Left lung (tissue), 10 donors: ENCODE measurements around the gene CTLA4. TPM values are rescaled to one million over a fixed set of nuclear protein-coding genes. Genes with fewer than 3 reads are reported as not detected.
"Not testable (repeated sequence)": the region's sequence is repeated elsewhere in the genome, so short reads cannot be mapped to it uniquely, and the experiment has no call there.

Experiments used
- ATAC-seq: fragments of 200-7000 bp; cut with Tn5 transposase; one replicate; pipeline ENCODE4 v1.9.1; 2020; ENCODE audit warnings: moderate library complexity
- DNase-seq, 4 donors: peaks; one replicate each; pipeline ENCODE4 v3.0.0-alpha.2; 2013 to 2020
- H3K27ac ChIP-seq, 2 donors: fragments of 200-600 bp; sonication (generic) in 1 of 2; one replicate each; pipeline versions ENCODE4 v1.5.0 to v1.8.0; 2020 to 2021
- H3K27me3 ChIP-seq, 2 donors: fragments of 200-600 bp; sonication (generic) in 1 of 2; one replicate each; pipeline versions ENCODE4 v1.5.0 to v1.8.0; 2020 to 2021
- H3K36me3 ChIP-seq, 2 donors: fragments of 200-600 bp; sonication (generic) in 1 of 2; one replicate each; pipeline versions ENCODE4 v1.5.0 to v1.8.0; 2020 to 2021
- H3K4me1 ChIP-seq, 2 donors: fragments of 200-600 bp; one replicate each; pipeline ENCODE4 v1.8.0; 2021
- H3K4me3 ChIP-seq, 2 donors: fragments of 200-600 bp; sonication (generic) in 1 of 2; one replicate each; pipeline versions ENCODE4 v1.5.0 to v1.8.0; 2020 to 2021; ENCODE audit warnings: mild to moderate bottlenecking in 1 of 2
- H3K9me3 ChIP-seq, 2 donors: fragments of 200-600 bp; sonication (generic) in 1 of 2; one replicate each; pipeline versions ENCODE4 v1.5.0 to v1.8.0; 2020 to 2021
- CTCF ChIP-seq, 2 donors: fragments of 200-600 bp; sonication (generic) in 1 of 2; IDR thresholded peaks; one replicate each; pipeline versions ENCODE4 v1.5.0 to v1.8.0; 2021; ENCODE audit warnings: antibody characterized with exemption in 2 of 2
- intact Hi-C, 2 donors: fragments of 100-400 bp; cut with DNase I; formaldehyde crosslinking; loops; one replicate each; pipeline versions ENCODE4 v1.11.2 to v1.14.2; 2022
- polyA plus RNA-seq, 6 donors: library from polyadenylated mRNA; unstranded; fragments of 120-200 nt; gene quantifications; one replicate each; pipeline ENCODE4 v1.2.1, GENCODE V29; 2013; ENCODE audit not compliant: insufficient read length in 6 of 6
- total RNA-seq, 2 donors: library from RNA; stranded (reverse); fragmentation: NEBNext Ultra II Directional; extraction: Animal tissue kit (Norgen Biotek cat#: 25700); gene quantifications; one replicate each; pipeline ENCODE4 v1.2.1, GENCODE V29; 2021
- donor health status: DM: no; HTN: yes; CAD: no.
- donor health status: DM: no; HTN: no; CAD: no.

The CTLA4 gene
- total and polyA plus RNA-seq, 8 donors, result 0.17 to 1.4 (median 0.40) TPM; not detected in 1

- no peaks in the 10 kb centered on the region for H3K36me3 ChIP-seq
- H3K4me3 ChIP-seq, result no peak overlapping the region
- H3K4me1 ChIP-seq, result no peaks in the 10 kb centered on the region
- no peaks in the 10 kb centered on the region for H3K27me3 ChIP-seq
- intact Hi-C loops, result no loop called here
- no peaks in the 10 kb centered on the region for H3K9me3 ChIP-seq
- no peak for TF ChIP-seq CTCF (IDR thresholded peaks at IDR 0.05)
- DNase-seq, result no peak
- ATAC-seq, result no peak
- H3K27ac ChIP-seq, result no peak overlapping the region
Observed at GRCh38 chr2:203880557-203881125, 13.1 kb downstream of the CTLA4 start.

- H3K27ac ChIP-seq, ATAC-seq, DNase-seq, intact Hi-C loops, H3K36me3 ChIP-seq, H3K9me3 ChIP-seq, H3K4me3 ChIP-seq, H3K4me1 ChIP-seq, H3K27me3 ChIP-seq: not testable (repeated sequence)
Observed at GRCh38 chr2:203881185-203881584, 13.6 kb downstream of the CTLA4 start.

- intact Hi-C loops, result no loop called here
- no peak for TF ChIP-seq CTCF (IDR thresholded peaks at IDR 0.05)
- Histone ChIP-seq H3K4me3 (no peak overlapping the region), H3K27ac (no peak overlapping the region), H3K4me1 (peaks cover 0 to 13% of the 10 kb centered on the region in 2 donors), H3K36me3 (no peaks in the 10 kb centered on the region), H3K27me3 (no peaks in the 10 kb centered on the region), H3K9me3 (no peaks in the 10 kb centered on the region)
- ATAC-seq (no peak), DNase-seq (no peak)
Observed at GRCh38 chr2:203882551-203882950, 15.0 kb downstream of the CTLA4 start.

GRCh38 chr2:203886661-203887151 is 19.1 kb downstream of the CTLA4 start:
- Histone ChIP-seq H3K27ac (peak overlapping the region in 1 of 2 donors; percentile 51), H3K9me3 (no peaks in the 10 kb centered on the region)
- no peak for DNase-seq

GRCh38 chr2:203887677-203888076 is 20.1 kb downstream of the CTLA4 start:
- TF ChIP-seq CTCF (IDR thresholded peaks at IDR 0.05), result no peak
- ATAC-seq (no peak), DNase-seq (no peak)
- peaks cover 0 to 27% of the 10 kb centered on the region in 2 donors for H3K4me1 ChIP-seq
- no peak overlapping the region for H3K27ac ChIP-seq
- no peaks in the 10 kb centered on the region for H3K36me3 ChIP-seq
- no peak overlapping the region for H3K4me3 ChIP-seq
- no peaks in the 10 kb centered on the region for H3K9me3 ChIP-seq
- intact Hi-C loops, result no loop called here
- H3K27me3 ChIP-seq, result no peaks in the 10 kb centered on the region

More at GRCh38 chr2:203886661-203887151, 19.1 kb downstream of the CTLA4 start:
- Histone ChIP-seq H3K27me3 (no peaks in the 10 kb centered on the region), H3K36me3 (no peaks in the 10 kb centered on the region), H3K4me3 (no peak overlapping the region), H3K4me1 (peaks cover 0 to 21% of the 10 kb centered on the region in 2 donors)
- ATAC-seq, result no peak
- intact Hi-C loops, result no loop called here
- TF ChIP-seq CTCF (IDR thresholded peaks at IDR 0.05), result no peak

GRCh38 chr2:203889542-203889941 is 22.0 kb downstream of the CTLA4 start:
- Histone ChIP-seq H3K4me1 (peaks cover 0 to 35% of the 10 kb centered on the region in 2 donors), H3K27ac (no peak overlapping the region), H3K4me3 (no peak overlapping the region), H3K27me3 (no peaks in the 10 kb centered on the region), H3K9me3 (no peaks in the 10 kb centered on the region), H3K36me3 (no peaks in the 10 kb centered on the region)
- DNase-seq (no peak), ATAC-seq (no peak)
- no peak for TF ChIP-seq CTCF (IDR thresholded peaks at IDR 0.05)
- intact Hi-C loops, result no loop called here
